MCF 10A (cell line): ENCODE results near the gene MACROH2A2. TPM values are rescaled to one million over a fixed set of nuclear protein-coding genes. Genes with fewer than 3 reads are reported as not detected.

Experiments
- BruUV-seq: library from RNA; stranded (reverse); fragments of 400-500 nt; replicated peaks from 2 replicates; lab custom pipeline; 2021; lab: Mats Ljungman, UMichigan
- CTCF ChIA-PET: fragments of 300-600 bp; sonication (Branson Sonifier 250); formaldehyde crosslinking; extraction: SDS; loops from one replicate; lab custom pipeline; 2021; ENCODE audit warnings: antibody characterized with exemption, inconsistent platforms; lab: Yijun Ruan, JAX
- POLR2A ChIA-PET: fragments of 300-600, 350-650 bp; sonication (Branson Sonifier 250); formaldehyde crosslinking; extraction: SDS; loops from one replicate; lab custom pipeline; 2020; ENCODE audit warnings: antibody characterized with exemption, inconsistent platforms; lab: Yijun Ruan, JAX
- DNase-seq: peaks from one replicate; pipeline ENCODE4 v3.0.0-alpha.2; 2018; ENCODE audit not compliant: unreplicated experiment
- H3K27ac Mint-ChIP-seq: one replicate; pipeline ENCODE4 v1.8.0; 2022; ENCODE audit warnings: mild to moderate bottlenecking, low read depth, mixed read lengths; ENCODE audit not compliant: unreplicated experiment
- H3K27me3 Mint-ChIP-seq: one replicate; pipeline ENCODE4 v1.8.0; 2022; ENCODE audit warnings: mixed read lengths; ENCODE audit not compliant: insufficient read depth, unreplicated experiment
- H3K36me3 Mint-ChIP-seq: one replicate; pipeline ENCODE4 v1.8.0; 2022; ENCODE audit warnings: mild to moderate bottlenecking, moderate library complexity, mixed read lengths; ENCODE audit not compliant: insufficient read depth, unreplicated experiment
- H3K4me1 Mint-ChIP-seq: one replicate; pipeline ENCODE4 v1.8.0; 2022; ENCODE audit warnings: mixed read lengths; ENCODE audit not compliant: insufficient read depth, unreplicated experiment
- H3K4me3 Mint-ChIP-seq: one replicate; pipeline ENCODE4 v1.8.0; 2022; ENCODE audit warnings: mild to moderate bottlenecking, moderate library complexity, mixed read lengths; ENCODE audit not compliant: unreplicated experiment
- H3K9me3 Mint-ChIP-seq: one replicate; pipeline ENCODE4 v1.8.0; 2022; ENCODE audit warnings: mixed read lengths; ENCODE audit not compliant: unreplicated experiment
- intact Hi-C: fragments of 100-400 bp; cut with micrococcal nuclease; formaldehyde crosslinking; loops from 2 replicates; pipeline ENCODE4 v1.14.1; 2022
- total RNA-seq: library from RNA; stranded (reverse); gene quantifications from 2 replicates; pipeline ENCODE4 v1.2.3, GENCODE V29; 2022
- TF ChIP-seq, protein P1 (sequence below): fragments of 200-600 bp; IDR thresholded peaks from one replicate; pipeline ENCODE4 v1.8.0; 2022; ENCODE audit warnings: antibody characterized with exemption, mild to moderate bottlenecking; ENCODE audit not compliant: unreplicated experiment

Gene MACROH2A2
- total RNA-seq, 1 experiment from 2014 or later = 17.6 TPM

GRCh38 chr10:70053218-70053840 is 683 bp downstream of the MACROH2A2 start:
- BruUV-seq = no TSS peak

GRCh38 chr10:70053841-70054288 is 1.2 kb downstream of the MACROH2A2 start:
- Mint-ChIP-seq H3K36me3 (no peaks in the 10 kb centered on the region), H3K27ac (no peak overlapping the region), H3K9me3 (no peaks in the 10 kb centered on the region), H3K4me3 (peak overlapping the region; percentile 88), H3K4me1 (peaks cover 16% of the 10 kb centered on the region), H3K27me3 (no peaks in the 10 kb centered on the region)
- ChIA-PET CTCF (interaction anchor here (0.6 to 0.7 kb wide), 2 partner anchors 13 to 1995 kb away, joined by 3 to 5 read pairs; no protein-coding TSS in a partner anchor), POLR2A (interaction anchor here (1.5 kb wide), 1 partner anchor 93 kb away, joined by 3 read pairs; the partner anchor contains the start of gene TYSND1)
- BruUV-seq = no TSS peak
- DNase-seq = no peak
- intact Hi-C loops = no loop called here
- TF ChIP-seq, protein P1, sequence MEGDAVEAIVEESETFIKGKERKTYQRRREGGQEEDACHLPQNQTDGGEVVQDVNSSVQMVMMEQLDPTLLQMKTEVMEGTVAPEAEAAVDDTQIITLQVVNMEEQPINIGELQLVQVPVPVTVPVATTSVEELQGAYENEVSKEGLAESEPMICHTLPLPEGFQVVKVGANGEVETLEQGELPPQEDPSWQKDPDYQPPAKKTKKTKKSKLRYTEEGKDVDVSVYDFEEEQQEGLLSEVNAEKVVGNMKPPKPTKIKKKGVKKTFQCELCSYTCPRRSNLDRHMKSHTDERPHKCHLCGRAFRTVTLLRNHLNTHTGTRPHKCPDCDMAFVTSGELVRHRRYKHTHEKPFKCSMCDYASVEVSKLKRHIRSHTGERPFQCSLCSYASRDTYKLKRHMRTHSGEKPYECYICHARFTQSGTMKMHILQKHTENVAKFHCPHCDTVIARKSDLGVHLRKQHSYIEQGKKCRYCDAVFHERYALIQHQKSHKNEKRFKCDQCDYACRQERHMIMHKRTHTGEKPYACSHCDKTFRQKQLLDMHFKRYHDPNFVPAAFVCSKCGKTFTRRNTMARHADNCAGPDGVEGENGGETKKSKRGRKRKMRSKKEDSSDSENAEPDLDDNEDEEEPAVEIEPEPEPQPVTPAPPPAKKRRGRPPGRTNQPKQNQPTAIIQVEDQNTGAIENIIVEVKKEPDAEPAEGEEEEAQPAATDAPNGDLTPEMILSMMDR = peak; percentile 33

More at GRCh38 chr10:70053218-70053840, 683 bp downstream of the MACROH2A2 start:
- no peaks in the 10 kb centered on the region for H3K27me3 Mint-ChIP-seq
- peaks cover 16% of the 10 kb centered on the region for H3K4me1 Mint-ChIP-seq
- no peaks in the 10 kb centered on the region for H3K9me3 Mint-ChIP-seq
- intact Hi-C loops = no loop called here
- H3K27ac Mint-ChIP-seq = peak overlapping the region; percentile 47
- CTCF ChIA-PET = interaction anchor here (0.6 kb wide), 1 partner anchor 356 kb away, joined by 4 read pairs; no protein-coding TSS in a partner anchor
- peak overlapping the region; percentile 88 for H3K4me3 Mint-ChIP-seq
- H3K36me3 Mint-ChIP-seq = no peaks in the 10 kb centered on the region
- no peak for DNase-seq
- POLR2A ChIA-PET = interaction anchor here (0.7 to 1.5 kb wide), 4 partner anchors 9 to 93 kb away, joined by 3 to 9 read pairs (median 3); partner anchors contain the start of gene TYSND1
- TF ChIP-seq, protein P1 = no peak

DNA sequence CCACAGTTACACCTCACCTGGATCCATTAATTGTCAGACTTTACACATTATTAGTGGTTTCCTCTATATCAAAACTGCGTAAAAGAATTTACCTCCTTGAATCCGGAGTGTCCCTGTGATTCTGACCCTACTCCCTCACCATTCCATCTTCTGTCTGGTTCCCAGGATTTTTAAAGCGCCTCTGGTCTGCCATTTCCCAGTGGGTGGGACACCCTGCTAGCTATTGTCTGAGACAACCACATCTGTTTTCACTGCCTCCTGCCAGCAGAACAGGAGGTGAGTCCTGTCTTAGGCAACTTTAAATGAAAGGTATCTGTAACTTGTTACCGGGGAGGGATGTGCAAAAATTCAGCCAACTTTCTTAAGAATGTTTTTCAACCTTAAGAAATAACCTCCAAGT is 2.3 kb downstream of the MACROH2A2 start:
- intact Hi-C loops = no loop called here
- DNase-seq = no peak
- POLR2A ChIA-PET = interaction anchor here (0.6 to 1.5 kb wide), 2 partner anchors 12 to 92 kb away, joined by 3 read pairs; partner anchors contain the start of gene TYSND1
- no peaks in the 10 kb centered on the region for H3K36me3 Mint-ChIP-seq
- H3K27ac Mint-ChIP-seq = no peak overlapping the region
- peak overlapping the region; percentile 88 for H3K4me3 Mint-ChIP-seq
- H3K9me3 Mint-ChIP-seq = no peaks in the 10 kb centered on the region
- H3K27me3 Mint-ChIP-seq = no peaks in the 10 kb centered on the region
- TF ChIP-seq, protein P1 = no peak
- BruUV-seq = no TSS peak
- CTCF ChIA-PET = interaction anchor here (0.8 kb wide), 1 partner anchor 61 kb away, joined by 4 read pairs; no protein-coding TSS in a partner anchor
- peaks cover 16% of the 10 kb centered on the region for H3K4me1 Mint-ChIP-seq

DNA sequence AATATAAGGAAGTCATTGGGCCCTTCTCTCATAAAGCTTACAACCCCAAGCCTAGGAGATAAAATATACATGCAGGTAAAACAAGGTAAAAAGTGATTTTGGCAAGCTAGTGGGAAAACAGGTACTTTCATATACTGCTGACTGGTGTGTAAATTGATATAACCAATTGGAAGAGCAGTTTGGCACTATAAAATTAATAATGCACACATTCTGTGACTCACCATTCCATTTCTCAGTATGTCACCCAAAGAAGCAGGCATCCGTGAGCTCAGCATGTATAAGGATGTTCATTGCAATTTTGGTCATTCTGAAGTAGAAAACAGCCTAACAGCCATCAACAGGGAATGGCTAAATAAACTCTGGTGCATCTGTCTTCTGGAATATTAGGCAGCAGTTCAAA is 2.9 kb downstream of the MACROH2A2 start:
- Mint-ChIP-seq H3K36me3 (no peaks in the 10 kb centered on the region), H3K27me3 (no peaks in the 10 kb centered on the region), H3K9me3 (no peaks in the 10 kb centered on the region), H3K27ac (no peak overlapping the region), H3K4me1 (peaks cover 16% of the 10 kb centered on the region), H3K4me3 (no peak overlapping the region)
- CTCF ChIA-PET = interaction anchor here (0.8 kb wide), 1 partner anchor 60 kb away, joined by 4 read pairs; no protein-coding TSS in a partner anchor
- TF ChIP-seq, protein P1 = no peak
- no peak for DNase-seq
- intact Hi-C loops = no loop called here
- BruUV-seq = no TSS peak
- POLR2A ChIA-PET = interaction anchor here (0.6 kb wide), 1 partner anchor 91 kb away, joined by 3 read pairs; the partner anchor contains the start of gene TYSND1
